CD4-positive, alpha-beta memory T cell (primary cell): ENCODE data around the gene GRIK5. TPM values are rescaled to one million over a fixed set of nuclear protein-coding genes. Genes with fewer than 3 reads are reported as not detected.
A peak's percentile ranks its signal among the peaks of the same experiment; 100 is the strongest.
"Not testable (repeated sequence)": the region's sequence is repeated elsewhere in the genome, so short reads cannot be mapped to it uniquely, and the experiment has no call there.

Experiments used
- CTCF ChIA-PET: fragments of 350-600 bp; sonication (Branson Sonifier 250); formaldehyde crosslinking; loops from one replicate; lab custom pipeline; 2021; ENCODE audit warnings: inconsistent platforms; ENCODE audit not compliant: partially characterized antibody; lab: Charles Lee
- POLR2A ChIA-PET: fragments of 350-600 bp; sonication (Branson Sonifier 250); formaldehyde crosslinking; loops from one replicate; lab custom pipeline; 2021; ENCODE audit not compliant: partially characterized antibody; lab: Charles Lee
- DNase-seq, 5 donors: peaks; one replicate each; pipeline versions ENCODE4 v3.0.0 to v3.0.0-alpha.2; 2020 to 2022; ENCODE audit warnings: mixed read lengths in 1 of 5
- H3K27ac ChIP-seq: one replicate; pipeline ENCODE4 v1.7.0; 2013; ENCODE audit warnings: low read depth, low read length
- H3K27me3 ChIP-seq: 2 replicates; pipeline ENCODE4 v1.7.0; 2013; ENCODE audit warnings: mild to moderate bottlenecking, low read length, moderate library complexity; ENCODE audit not compliant: insufficient read depth
- H3K36me3 ChIP-seq: 2 replicates; pipeline ENCODE4 v1.7.0; 2013; ENCODE audit warnings: mild to moderate bottlenecking, low read length, moderate library complexity; ENCODE audit not compliant: insufficient read depth
- H3K4me1 ChIP-seq: 2 replicates; pipeline ENCODE4 v1.7.0; 2013; ENCODE audit warnings: mild to moderate bottlenecking, low read length, moderate library complexity; ENCODE audit not compliant: insufficient read depth
- H3K4me3 ChIP-seq, 2 donors: one replicate each; pipeline ENCODE4 v1.7.0; 2013; ENCODE audit warnings: low read length in 2 of 2, mild to moderate bottlenecking in 1 of 2
- H3K9me3 ChIP-seq, 2 donors: one replicate each; pipeline ENCODE4 v1.7.0; 2013; ENCODE audit warnings: low read length in 2 of 2, control low read depth in 1 of 2; ENCODE audit not compliant: control insufficient read depth in 1 of 2
- H3K27ac Mint-ChIP-seq, 7 donors: one replicate each; pipeline ENCODE4 v1.8.0; 2020 to 2021; ENCODE audit warnings: mixed read lengths in 7 of 7, mild to moderate bottlenecking in 6 of 7, inconsistent platforms in 3 of 7, moderate library complexity in 3 of 7
- H3K27me3 Mint-ChIP-seq, 2 donors: one replicate each; pipeline ENCODE4 v1.8.0; 2020 to 2021; ENCODE audit warnings: mixed read lengths in 2 of 2
- H3K36me3 Mint-ChIP-seq, 2 donors: one replicate each; pipeline ENCODE4 v1.8.0; 2020 to 2021; ENCODE audit warnings: mixed read lengths in 2 of 2, inconsistent platforms in 1 of 2, mild to moderate bottlenecking in 1 of 2
- H3K4me1 Mint-ChIP-seq, 4 donors: one replicate each; pipeline ENCODE4 v1.8.0; 2020 to 2021; ENCODE audit warnings: mixed read lengths in 4 of 4, mild to moderate bottlenecking in 1 of 4
- H3K4me3 Mint-ChIP-seq, 8 donors: one replicate each; pipeline ENCODE4 v1.8.0; 2020 to 2021; ENCODE audit warnings: mixed read lengths in 8 of 8, mild to moderate bottlenecking in 7 of 8, moderate library complexity in 6 of 8, inconsistent platforms in 3 of 8
- H3K9me3 Mint-ChIP-seq, 8 donors: one replicate each; pipeline ENCODE4 v1.8.0; 2020 to 2021; ENCODE audit warnings: mixed read lengths in 8 of 8, mild to moderate bottlenecking in 5 of 8, inconsistent platforms in 3 of 8, moderate library complexity in 1 of 8
- intact Hi-C: fragments of 100-400 bp; cut with micrococcal nuclease; formaldehyde crosslinking; loops from one replicate; pipeline ENCODE4 v1.15.1; 2023
- polyA plus RNA-seq, 2 donors: library from polyadenylated mRNA; unstranded; fragments of 300-500 nt; fragmentation: Illumina TruSeq; gene quantifications; one replicate each; pipeline ENCODE4 v1.2.3, GENCODE V29; 2021
- total RNA-seq, 2 experiments: library from RNA; stranded (reverse); gene quantifications; one replicate each; pipeline ENCODE4 v1.2.3, GENCODE V29; 2021

Gene GRIK5
- total and polyA plus RNA-seq, 4 experiments from 2014 or later = 0.12 to 0.17 TPM; not detected in 2

DNA sequence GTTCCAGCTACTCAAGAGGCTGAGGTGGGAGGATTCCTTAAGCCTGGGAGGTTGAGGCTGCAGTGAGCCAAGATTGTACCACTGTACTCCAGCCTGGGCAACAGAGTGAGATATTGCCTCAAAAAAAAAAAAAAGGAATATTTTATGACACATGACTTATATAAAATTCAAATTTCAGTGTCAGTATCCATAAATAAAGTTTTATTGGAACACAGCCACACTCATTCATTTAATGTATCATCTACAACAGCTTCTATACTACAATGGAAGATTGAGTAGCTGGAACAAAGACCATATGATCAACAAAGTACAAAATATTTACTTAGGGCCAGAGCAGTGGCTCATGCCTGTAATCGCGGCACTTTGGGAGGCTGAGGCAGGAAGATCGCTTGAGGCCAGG lies 57.3 kb downstream of the GRIK5 start:
- POLR2A ChIA-PET, H3K27me3 ChIP-seq, intact Hi-C loops, H3K9me3 Mint-ChIP-seq, H3K9me3 ChIP-seq, H3K36me3 ChIP-seq, H3K27ac Mint-ChIP-seq, H3K4me3 Mint-ChIP-seq, DNase-seq, H3K36me3 Mint-ChIP-seq, H3K4me1 Mint-ChIP-seq, H3K4me3 ChIP-seq, H3K27me3 Mint-ChIP-seq, H3K4me1 ChIP-seq, H3K27ac ChIP-seq: not testable (repeated sequence)
- CTCF ChIA-PET = interaction anchor here (0.8 kb wide), 1 partner anchor 22 kb away, joined by 3 read pairs; no protein-coding TSS in a partner anchor

DNA sequence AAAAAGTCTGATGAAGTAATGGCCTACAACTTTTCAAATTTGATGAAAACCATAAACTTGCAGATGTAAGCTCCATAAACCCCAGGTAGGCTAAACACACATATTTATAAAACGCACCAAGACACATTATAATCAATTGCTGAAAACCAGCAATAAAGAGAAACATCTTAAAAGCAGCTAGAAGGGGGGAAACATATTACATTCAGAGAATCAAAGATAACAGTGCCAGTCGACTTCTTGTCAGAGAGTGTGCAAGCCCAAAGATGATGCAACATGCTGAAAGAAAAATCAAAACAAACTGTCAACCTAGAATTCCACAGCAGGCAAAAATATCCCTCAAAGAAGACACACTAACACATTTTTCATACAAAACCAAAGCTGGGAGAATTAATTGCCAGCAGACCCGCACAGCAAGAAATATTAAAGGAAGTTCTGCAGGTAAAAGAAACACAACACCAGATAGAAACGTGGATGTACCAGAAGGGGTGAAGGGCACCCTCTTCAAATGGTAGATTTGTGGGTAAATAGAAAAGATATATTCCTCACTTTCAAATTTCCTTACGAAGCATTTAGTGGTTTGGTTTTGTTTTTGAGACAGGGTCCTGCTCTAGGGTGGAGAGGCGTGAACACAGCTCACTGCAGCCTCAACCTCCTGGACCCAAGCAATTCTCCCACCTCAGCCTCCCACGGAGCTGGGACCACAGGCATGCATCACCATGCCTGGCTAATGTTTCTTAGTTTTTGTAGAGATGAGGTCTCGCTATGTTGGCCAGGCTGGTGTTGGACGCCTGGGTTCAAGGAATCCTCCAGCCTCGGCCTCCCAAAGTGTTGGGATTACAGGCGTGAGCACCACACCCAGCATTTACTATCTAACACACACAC lies 59.5 kb downstream of the GRIK5 start:
- Mint-ChIP-seq H3K4me3 (no peak overlapping the region), H3K27me3 (peaks cover 4 to 5% of the 10 kb centered on the region in 2 donors), H3K27ac (no peak overlapping the region), H3K36me3 (no peaks in the 10 kb centered on the region), H3K4me1 (no peaks in the 10 kb centered on the region), H3K9me3 (no peaks in the 10 kb centered on the region)
- H3K27me3 ChIP-seq = no peaks in the 10 kb centered on the region
- DNase-seq = no peak
- no peaks in the 10 kb centered on the region for H3K4me1 ChIP-seq
- POLR2A ChIA-PET = no interaction called here
- intact Hi-C loops = no loop called here
- no peaks in the 10 kb centered on the region for H3K36me3 ChIP-seq
- H3K9me3 ChIP-seq = no peaks in the 10 kb centered on the region
- H3K4me3 ChIP-seq = no peak overlapping the region
- H3K27ac ChIP-seq = no peak overlapping the region
- CTCF ChIA-PET = interaction anchor here (1.1 kb wide), 1 partner anchor 19 kb away, joined by 4 read pairs; no protein-coding TSS in a partner anchor

DNA sequence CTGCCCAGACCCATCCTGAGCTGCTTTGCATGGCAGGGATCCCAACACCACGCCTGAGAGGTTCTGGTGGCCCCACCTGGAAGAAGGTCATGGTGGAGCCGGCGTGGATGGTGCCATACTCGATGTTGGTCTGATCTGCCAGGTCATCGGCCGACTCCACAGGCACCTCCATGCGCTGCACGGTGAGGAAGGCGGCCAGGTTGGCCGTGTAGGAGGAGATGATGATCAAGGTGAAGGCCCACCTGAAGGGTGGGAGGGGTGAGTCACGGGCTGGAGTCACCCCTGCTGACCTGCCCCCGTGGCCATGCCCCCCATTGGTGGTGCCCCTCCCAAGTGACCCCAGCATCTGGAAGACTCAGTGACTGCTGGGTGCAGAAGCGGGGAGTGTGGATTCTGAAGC lies 63.4 kb downstream of the GRIK5 start:
- POLR2A ChIA-PET = no interaction called here
- no peak overlapping the region for H3K4me3 ChIP-seq
- CTCF ChIA-PET = no interaction called here
- Mint-ChIP-seq H3K36me3 (no peaks in the 10 kb centered on the region), H3K4me3 (no peak overlapping the region), H3K27me3 (peaks cover 15 to 20% of the 10 kb centered on the region in 2 donors), H3K4me1 (peaks cover 0 to 3% (median 0%) of the 10 kb centered on the region in 4 donors), H3K27ac (no peak overlapping the region), H3K9me3 (no peaks in the 10 kb centered on the region)
- no peak for DNase-seq
- no peaks in the 10 kb centered on the region for H3K27me3 ChIP-seq
- intact Hi-C loops = no loop called here
- H3K27ac ChIP-seq = no peak overlapping the region
- H3K36me3 ChIP-seq = no peaks in the 10 kb centered on the region
- H3K9me3 ChIP-seq = no peaks in the 10 kb centered on the region
- H3K4me1 ChIP-seq = no peaks in the 10 kb centered on the region

DNA sequence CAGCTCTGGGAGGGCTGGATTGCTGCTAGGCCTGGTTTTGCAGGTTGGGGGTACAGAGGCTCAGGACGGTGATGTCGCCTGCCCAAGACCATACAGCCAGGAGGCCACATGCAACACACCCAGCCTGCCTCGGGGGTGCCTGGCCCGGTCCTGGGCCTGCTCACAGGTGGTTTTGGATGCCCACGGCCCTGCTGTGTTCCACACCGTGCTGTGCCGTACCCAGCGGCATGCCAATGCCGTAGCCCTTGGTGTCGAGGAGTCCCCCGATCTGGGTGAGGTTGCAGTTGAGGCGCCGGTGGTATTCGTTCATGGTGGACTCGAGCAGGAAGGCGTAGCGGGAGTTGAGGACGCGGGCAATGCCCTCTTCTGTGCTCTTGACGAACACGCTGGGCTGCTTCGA lies 64.5 kb downstream of the GRIK5 start:
- Mint-ChIP-seq H3K9me3 (no peaks in the 10 kb centered on the region), H3K36me3 (no peaks in the 10 kb centered on the region), H3K4me3 (no peak overlapping the region), H3K27me3 (peaks cover 19 to 28% of the 10 kb centered on the region in 2 donors), H3K27ac (no peak overlapping the region), H3K4me1 (peaks cover 0 to 3% (median 0%) of the 10 kb centered on the region in 4 donors)
- H3K4me1 ChIP-seq = no peaks in the 10 kb centered on the region
- no peak overlapping the region for H3K27ac ChIP-seq
- ChIA-PET CTCF (no interaction called here), POLR2A (no interaction called here)
- no peaks in the 10 kb centered on the region for H3K36me3 ChIP-seq
- no peak for DNase-seq
- H3K9me3 ChIP-seq = no peaks in the 10 kb centered on the region
- intact Hi-C loops = no loop called here
- no peaks in the 10 kb centered on the region for H3K27me3 ChIP-seq
- H3K4me3 ChIP-seq = no peak overlapping the region

DNA sequence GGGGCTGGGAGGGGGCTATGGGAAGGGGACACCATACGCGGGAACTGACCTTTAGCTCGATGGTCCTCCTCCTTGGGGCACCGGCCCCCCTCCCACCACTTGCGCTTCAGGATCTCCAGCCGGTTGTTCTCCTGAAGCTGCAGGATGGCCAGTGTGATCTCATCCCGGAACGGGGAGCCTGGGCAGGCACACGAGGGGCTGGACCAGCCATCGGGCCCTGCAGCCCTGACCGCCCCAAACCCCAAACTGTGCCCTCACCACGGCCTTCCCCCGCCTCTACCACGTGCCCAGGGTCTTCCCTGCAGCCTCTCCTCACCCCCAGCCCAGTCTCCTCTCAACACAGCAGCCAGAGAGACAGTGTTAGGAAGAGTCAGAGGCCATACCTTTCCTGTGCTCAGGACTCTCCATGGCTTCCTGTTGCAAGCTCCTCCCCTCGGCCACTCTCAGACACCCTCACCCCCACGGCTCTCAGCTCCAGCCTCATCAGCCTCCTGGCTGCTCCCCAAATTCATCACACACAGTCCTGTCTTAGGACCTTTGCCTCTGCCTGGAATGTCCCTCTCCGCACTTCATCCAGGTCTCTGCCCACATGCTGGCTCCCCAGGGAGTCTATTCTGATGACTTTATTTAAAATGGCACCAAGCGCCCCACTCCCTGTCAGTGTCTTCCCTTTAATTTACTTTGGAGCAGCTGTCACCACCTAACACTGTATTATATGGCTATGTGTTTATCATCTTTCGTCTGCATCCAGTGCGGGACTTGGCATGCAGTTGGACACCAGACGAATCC lies 66.3 kb downstream of the GRIK5 start:
- no peak for DNase-seq
- H3K27ac Mint-ChIP-seq = no peak overlapping the region

DNA sequence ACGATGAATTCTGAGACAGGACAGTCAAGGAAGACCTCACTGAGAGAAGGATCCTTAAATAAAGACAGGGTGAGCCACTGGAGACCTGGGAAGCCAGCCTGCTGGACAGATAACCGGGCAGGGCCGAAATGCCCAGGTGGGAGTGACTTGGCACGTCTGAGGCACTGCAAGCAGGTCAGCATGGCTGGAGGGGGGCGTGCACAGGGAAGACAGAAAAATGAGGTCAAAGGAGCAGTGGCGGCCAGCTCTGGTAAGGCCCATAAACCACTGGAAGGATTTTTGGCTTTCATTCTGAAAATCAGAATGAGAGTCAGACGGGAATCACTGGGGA lies 70.2 kb downstream of the GRIK5 start:
- no peak for DNase-seq
- no peak overlapping the region for H3K4me3 ChIP-seq
- Mint-ChIP-seq H3K27me3 (peaks cover 50 to 61% of the 10 kb centered on the region in 2 donors), H3K27ac (peak overlapping the region in 1 of 7 donors; percentile 9), H3K4me3 (peak overlapping the region in 2 of 8 donors; percentile 27 to 81), H3K9me3 (peaks cover 0 to 2% (median 0%) of the 10 kb centered on the region in 8 donors), H3K36me3 (no peaks in the 10 kb centered on the region), H3K4me1 (peaks cover 14 to 36% (median 22%) of the 10 kb centered on the region in 4 donors)
- CTCF ChIA-PET = interaction anchor here (1.5 kb wide), 2 partner anchors 29 to 35 kb away, joined by 3 to 4 read pairs; no protein-coding TSS in a partner anchor
- intact Hi-C loops = no loop called here
- H3K4me1 ChIP-seq = peaks cover 15% of the 10 kb centered on the region
- no peaks in the 10 kb centered on the region for H3K36me3 ChIP-seq
- H3K27ac ChIP-seq = no peak overlapping the region
- peaks cover 30% of the 10 kb centered on the region for H3K27me3 ChIP-seq
- no peaks in the 10 kb centered on the region for H3K9me3 ChIP-seq
- POLR2A ChIA-PET = no interaction called here

More for the DNA sequence above, 66.3 kb downstream of the GRIK5 start:
- Histone ChIP-seq H3K36me3 (no peaks in the 10 kb centered on the region), H3K9me3 (no peaks in the 10 kb centered on the region), H3K4me3 (no peak overlapping the region), H3K27me3 (peaks cover 8% of the 10 kb centered on the region), H3K4me1 (no peaks in the 10 kb centered on the region), H3K27ac (no peak overlapping the region)
- Mint-ChIP-seq H3K27me3 (peaks cover 31 to 40% of the 10 kb centered on the region in 2 donors), H3K4me1 (peaks cover 4 to 8% (median 6%) of the 10 kb centered on the region in 4 donors), H3K36me3 (no peaks in the 10 kb centered on the region), H3K9me3 (no peaks in the 10 kb centered on the region), H3K4me3 (no peak overlapping the region)
- intact Hi-C loops = no loop called here
- POLR2A ChIA-PET = no interaction called here
- CTCF ChIA-PET = no interaction called here
